ENCODE data around the gene FRMD5.

GRCh38 chr15:44084171-44084570, 110.9 kb downstream of the FRMD5 start:
- TF ChIP-seq CTCF (IDR thresholded peaks at IDR 0.05), result no peak
- TF ChIP-seq ZFX (IDR thresholded peaks at IDR 0.05; ENCODE audit: borderline replicate concordance), result no peak
